BJ (cell line): Measurements from ENCODE around the gene CALR. TPM values are rescaled to one million over a fixed set of nuclear protein-coding genes. Genes with fewer than 3 reads are reported as not detected.
"Not testable (repeated sequence)": the region's sequence is repeated elsewhere in the genome, so short reads cannot be mapped to it uniquely, and the experiment has no call there.

ENCODE experiments used
- CTCF ChIA-PET: fragments of 350-600 bp; formaldehyde crosslinking; extraction: SDS; loops from one replicate; lab custom pipeline; 2021; ENCODE audit warnings: antibody characterized with exemption, inconsistent platforms; lab: Yijun Ruan, JAX
- POLR2A ChIA-PET: fragments of 300-600 bp; sonication (Branson Sonifier 250); formaldehyde crosslinking; extraction: SDS; loops from one replicate; lab custom pipeline; 2021; ENCODE audit warnings: antibody characterized with exemption; lab: Charles Lee
- DNase-seq: peaks from one replicate; pipeline ENCODE4 v3.0.0-alpha.2; 2011; ENCODE audit warnings: low read depth
- H3K27me3 ChIP-seq: 2 replicates; pipeline ENCODE4 v1.6.0; 2011; ENCODE audit warnings: low read length; ENCODE audit not compliant: control insufficient read depth, insufficient read depth
- H3K36me3 ChIP-seq: 2 replicates; pipeline ENCODE4 v1.5.1; 2011; ENCODE audit warnings: low read length; ENCODE audit not compliant: control insufficient read depth, insufficient read depth
- H3K4me3 ChIP-seq: 2 replicates; pipeline ENCODE4 v1.5.1; 2011; ENCODE audit warnings: low read depth, mild to moderate bottlenecking, control low read depth, low read length
- CTCF ChIP-seq: IDR thresholded peaks from 2 replicates; pipeline ENCODE4 v1.5.1; 2011; ENCODE audit warnings: low read depth, mild to moderate bottlenecking, control low read depth, inconsistent platforms, low read length, moderate library complexity; ENCODE audit not compliant: insufficient read depth
- polyA plus RNA-seq: library from polyadenylated mRNA; depleted of rRNA; stranded (reverse); fragments of >200 nt; gene quantifications from 2 replicates; pipeline ENCODE4 v1.2.3, GENCODE V29; 2011

Gene CALR
- polyA plus RNA-seq, 1 experiment, result 1,647 TPM

- POLR2A ChIA-PET, result no interaction called here
- DNase-seq, result no peak
- Histone ChIP-seq H3K27me3 (no peaks in the 10 kb centered on the region), H3K36me3 (no peaks in the 10 kb centered on the region), H3K4me3 (no peak overlapping the region)
- CTCF ChIA-PET, result interaction anchor here (1.0 kb wide), 2 partner anchors 7 to 293 kb away, joined by 3 read pairs; no protein-coding TSS in a partner anchor
- TF ChIP-seq CTCF, result no peak
Measured at GRCh38 chr19:12970070-12970820, 31.8 kb downstream of the CALR start.

- POLR2A ChIA-PET, result no interaction called here
- CTCF ChIA-PET, result interaction anchor here (8.3 kb wide), 1 partner anchor 8 kb away, joined by 113 read pairs; no protein-coding TSS in a partner anchor
- Histone ChIP-seq H3K4me3 (no peak overlapping the region), H3K36me3 (no peaks in the 10 kb centered on the region), H3K27me3 (no peaks in the 10 kb centered on the region)
- TF ChIP-seq CTCF, result no peak
- DNase-seq, result no peak
Measured at GRCh38 chr19:12973236-12973635, 34.8 kb downstream of the CALR start.

GRCh38 chr19:12974301-12975220 is 36.2 kb downstream of the CALR start:
- Histone ChIP-seq H3K4me3 (no peak overlapping the region), H3K27me3 (no peaks in the 10 kb centered on the region), H3K36me3 (no peaks in the 10 kb centered on the region)
- no peak for TF ChIP-seq CTCF
- POLR2A ChIA-PET, result no interaction called here
- no peak for DNase-seq
- CTCF ChIA-PET, result interaction anchor here (0.6 to 13.2 kb wide), 5 partner anchors 9 to 679 kb away, joined by 3 to 185 read pairs (median 113); no protein-coding TSS in a partner anchor

- ChIA-PET POLR2A (no interaction called here), CTCF (interaction anchor here (0.9 to 13.2 kb wide), 5 partner anchors 10 to 287 kb away, joined by 3 to 185 read pairs (median 113); no protein-coding TSS in a partner anchor)
- no peaks in the 10 kb centered on the region for H3K27me3 ChIP-seq
- no peaks in the 10 kb centered on the region for H3K36me3 ChIP-seq
- no peak overlapping the region for H3K4me3 ChIP-seq
- DNase-seq, result no peak
- no peak for TF ChIP-seq CTCF
Measured at GRCh38 chr19:12975221-12975741, 36.9 kb downstream of the CALR start.

GRCh38 chr19:12976109-12976508 is 37.7 kb downstream of the CALR start:
- DNase-seq, POLR2A ChIA-PET, H3K36me3 ChIP-seq, H3K27me3 ChIP-seq, H3K4me3 ChIP-seq: not testable (repeated sequence)
- CTCF ChIA-PET, result interaction anchor here (0.6 to 13.2 kb wide), 12 partner anchors 9 to 613 kb away, joined by 3 to 185 read pairs (median 12); partner anchors contain the start of genes IER2 and STX10
